HG03108 (cell line): ENCODE measurements around the gene POU3F3.

Source experiments
- ATAC-seq: cut with Tn5 transposase; IDR thresholded peaks from one replicate; pipeline ENCODE4 v1.9.1; 2021; ENCODE audit warnings: moderate library complexity; ENCODE audit not compliant: unreplicated experiment

The POU3F3 gene

DNA sequence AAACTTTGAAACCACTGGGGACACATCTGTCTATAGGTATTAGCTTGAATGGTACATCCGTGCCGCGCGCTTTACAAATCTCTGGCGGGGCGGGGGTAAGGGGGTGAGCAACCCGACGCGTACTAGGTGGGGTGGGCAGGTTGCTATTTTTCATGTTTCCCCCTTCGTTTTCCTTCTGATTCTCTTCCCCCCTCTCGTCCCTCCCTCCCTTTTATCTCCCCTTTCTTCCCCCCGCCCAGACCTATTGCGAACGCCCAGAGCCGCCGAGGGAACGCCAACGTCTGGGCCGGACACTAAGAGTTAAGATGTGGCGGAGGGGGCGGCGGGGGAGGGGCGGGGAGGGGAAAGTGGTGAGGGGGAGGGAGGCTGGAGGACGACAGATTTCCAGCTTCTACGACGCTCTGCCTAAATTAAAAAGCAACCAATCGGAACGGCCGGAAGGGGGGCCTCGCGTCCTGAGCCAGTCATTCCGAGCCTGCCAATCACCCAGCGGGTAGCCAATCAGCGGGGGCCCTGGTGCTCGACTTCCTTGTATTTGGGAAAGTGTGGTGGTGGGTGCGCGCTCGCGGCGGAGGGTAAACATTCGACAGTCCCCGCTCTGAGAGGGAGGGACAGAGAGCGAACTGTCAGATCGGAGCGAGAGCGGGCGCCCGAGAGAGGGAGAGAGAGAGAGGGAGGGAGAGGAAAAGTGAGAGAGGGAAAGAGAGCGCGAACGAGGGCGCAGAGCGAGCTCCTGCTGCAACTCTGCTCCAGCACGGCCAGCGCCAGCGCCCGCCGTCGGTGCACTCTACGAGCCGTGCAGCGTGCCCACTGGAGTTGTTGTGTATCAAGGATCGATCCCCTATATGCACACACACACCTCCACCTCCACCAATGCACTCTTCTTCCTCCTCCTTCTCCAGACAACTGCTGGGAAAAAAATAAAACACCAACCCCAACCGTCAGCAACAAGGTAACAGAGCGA lies at the start of gene POU3F3:
Gene POU3F3, plus strand, starts transcription at position 582 of the 964 bp plus-strand sequence. CDS start 1,396 bp downstream, outside the sequence.
- ATAC-seq = no peak

DNA sequence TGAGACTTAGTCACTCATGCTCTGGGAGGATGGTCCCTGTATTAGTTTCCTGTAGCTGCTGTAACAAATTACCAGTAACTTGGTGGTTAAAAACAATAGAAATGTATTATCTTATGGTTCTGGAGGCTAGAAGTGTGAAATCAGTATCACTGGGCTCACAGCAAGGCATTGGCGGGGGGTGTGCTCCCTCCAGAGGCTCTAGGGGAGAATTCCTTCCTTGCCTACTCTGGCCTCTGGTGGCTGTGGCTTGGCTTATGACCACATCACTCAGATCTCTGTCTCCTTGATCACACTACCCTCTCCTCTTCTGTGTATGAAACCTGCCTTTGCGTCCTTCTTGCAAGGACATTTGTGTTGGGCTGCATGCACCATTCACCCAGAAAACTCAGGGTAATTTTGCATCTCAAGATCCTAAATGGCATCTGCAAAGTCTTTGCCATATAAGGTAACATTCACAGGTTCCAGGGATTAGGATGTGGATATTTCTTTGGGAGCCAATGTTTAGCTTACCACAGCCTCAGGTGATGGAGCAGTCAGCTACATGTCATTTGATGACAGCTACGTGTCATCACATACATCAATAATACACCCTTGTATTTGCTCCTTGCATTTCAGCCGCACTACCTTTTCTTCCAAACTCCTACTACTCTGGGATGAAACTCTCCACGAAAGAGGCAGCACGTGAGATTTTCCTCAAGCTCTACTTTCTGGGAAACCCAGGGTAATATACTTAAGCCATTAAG lies 49.6 kb upstream of the POU3F3 start:
- no peak for ATAC-seq

GRCh38 chr2:104812286-104812685 lies 41.6 kb upstream of the POU3F3 start:
- no peak for ATAC-seq

DNA sequence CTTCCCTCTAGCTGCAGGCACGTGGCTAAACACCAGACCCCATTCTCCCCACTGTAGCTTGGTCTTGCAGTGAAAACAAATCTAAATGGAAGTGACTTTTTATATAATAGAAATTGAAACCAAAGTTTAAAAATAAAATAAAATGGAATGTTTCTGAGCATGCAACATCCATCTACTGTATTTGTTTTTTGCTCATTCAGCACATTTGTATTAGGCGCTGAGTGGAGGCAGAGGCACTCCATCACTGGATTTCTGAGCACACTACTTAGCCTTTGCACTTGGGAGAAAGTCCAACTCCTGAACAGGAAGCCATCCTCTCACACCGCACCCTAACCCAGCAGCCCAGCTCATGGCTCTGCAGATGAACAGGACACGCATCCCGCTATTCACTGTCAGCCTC lies 37.8 kb upstream of the POU3F3 start:
- no peak for ATAC-seq

- ATAC-seq = no peak
Measured at GRCh38 chr2:104818264-104818663, 35.7 kb upstream of the POU3F3 start.

DNA sequence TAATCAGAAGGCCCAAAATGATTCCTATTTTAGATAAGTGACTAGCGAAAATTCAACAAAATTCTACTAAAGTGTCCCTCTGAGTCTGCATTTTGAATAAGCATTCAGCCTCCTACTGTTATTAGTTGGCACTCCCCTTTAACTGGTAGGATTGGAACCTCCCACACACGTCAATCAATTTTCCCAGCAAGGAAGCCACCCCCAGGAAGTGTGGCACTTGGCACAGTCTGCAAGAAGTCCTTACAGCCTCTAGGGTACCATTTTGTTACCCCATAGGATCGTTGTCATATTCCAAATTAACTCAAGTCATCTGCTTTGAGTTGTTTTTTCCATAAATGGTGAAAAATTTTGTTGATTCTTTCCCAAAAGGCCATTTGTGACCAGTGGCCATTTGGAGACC lies 33.8 kb upstream of the POU3F3 start:
- ATAC-seq = no peak

DNA sequence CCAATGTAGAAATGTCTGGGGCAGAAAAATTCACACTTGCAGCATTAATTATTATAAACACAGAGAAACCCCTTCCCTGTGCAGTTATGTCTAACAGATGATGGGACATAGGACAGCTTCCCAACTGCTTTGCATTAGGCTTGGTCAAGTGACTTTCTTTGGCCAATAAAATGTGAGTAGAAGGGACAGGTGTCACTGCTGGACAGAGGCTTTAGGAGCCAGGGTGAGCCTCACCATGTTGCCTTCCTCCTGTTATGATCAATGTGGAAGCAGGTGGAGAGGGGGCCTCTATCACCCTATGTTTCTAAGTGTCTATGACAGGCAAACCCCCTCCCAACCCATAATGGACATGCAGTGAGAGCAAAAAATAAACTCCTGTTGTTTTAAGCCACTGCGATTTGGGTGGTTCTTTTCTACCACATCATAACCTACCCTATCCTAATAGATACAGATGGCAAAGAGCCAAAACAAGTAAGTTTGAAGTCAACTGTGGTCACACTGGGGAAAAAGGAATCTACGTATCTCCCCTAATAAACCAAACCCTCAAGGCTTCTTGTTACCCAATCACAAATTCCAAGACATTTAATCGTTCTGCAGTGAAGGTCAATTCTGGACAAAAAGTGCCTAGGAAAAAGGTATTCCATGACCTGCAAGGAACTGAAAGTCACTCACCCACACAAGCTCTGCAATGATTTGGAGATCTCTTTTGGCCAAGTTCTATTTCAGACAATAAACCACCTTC lies 28.6 kb upstream of the POU3F3 start:
- no peak for ATAC-seq

- ATAC-seq = no peak
Measured at GRCh38 chr2:104826016-104826415, 27.9 kb upstream of the POU3F3 start.

DNA sequence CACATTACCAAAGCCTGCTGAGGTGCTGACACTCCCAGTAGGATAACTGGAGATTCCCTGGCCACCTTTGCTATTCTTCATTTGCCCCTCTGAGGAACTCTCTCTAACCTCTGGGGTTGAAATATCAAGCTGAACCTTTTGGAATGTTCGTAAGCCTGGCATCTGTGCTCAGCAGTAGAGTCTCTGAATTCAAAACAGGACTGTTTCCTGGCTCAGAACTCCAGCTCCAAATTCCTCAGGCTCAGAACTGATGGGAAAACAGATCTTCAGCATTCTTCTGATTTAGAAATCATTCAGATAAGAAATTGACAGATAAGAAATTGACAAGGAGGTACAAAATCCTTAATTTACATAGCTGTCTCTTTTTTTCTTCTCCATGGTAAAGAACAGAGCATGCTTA lies 22.2 kb upstream of the POU3F3 start:
- no peak for ATAC-seq

DNA sequence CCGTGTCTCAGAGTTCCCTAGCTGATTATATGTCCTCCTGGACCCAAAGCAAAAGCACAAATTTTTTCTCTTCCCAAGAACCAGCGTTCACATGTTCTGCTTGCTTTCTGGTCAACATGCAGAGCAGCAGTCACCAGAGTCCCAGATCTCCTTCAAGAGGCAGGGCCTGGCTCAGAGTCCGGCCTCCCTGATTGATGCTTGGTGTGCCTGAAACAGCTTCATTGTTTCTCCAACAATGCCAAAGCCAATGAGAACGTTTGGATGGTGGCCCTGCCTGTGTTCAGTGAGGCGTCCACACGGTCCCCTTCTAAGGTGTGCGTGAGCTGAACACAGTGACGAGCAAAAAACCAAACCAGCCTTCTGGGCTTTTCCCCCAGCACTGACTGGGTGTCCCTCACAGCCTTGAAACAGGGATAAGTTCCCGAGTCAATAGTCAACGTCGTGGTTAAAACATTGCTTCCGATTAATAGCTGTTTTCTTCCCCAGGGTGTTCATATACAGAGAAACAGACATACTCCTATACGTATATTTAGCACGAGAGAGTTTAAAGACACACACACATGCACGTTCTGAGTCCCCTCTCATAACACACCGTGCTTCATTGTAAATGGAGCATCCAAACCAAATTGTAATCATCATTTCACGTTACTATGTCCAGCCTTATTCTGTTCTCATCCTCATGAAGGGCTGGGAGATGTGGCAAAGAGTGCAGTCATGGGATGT lies 19.3 kb upstream of the POU3F3 start:
- no peak for ATAC-seq

DNA sequence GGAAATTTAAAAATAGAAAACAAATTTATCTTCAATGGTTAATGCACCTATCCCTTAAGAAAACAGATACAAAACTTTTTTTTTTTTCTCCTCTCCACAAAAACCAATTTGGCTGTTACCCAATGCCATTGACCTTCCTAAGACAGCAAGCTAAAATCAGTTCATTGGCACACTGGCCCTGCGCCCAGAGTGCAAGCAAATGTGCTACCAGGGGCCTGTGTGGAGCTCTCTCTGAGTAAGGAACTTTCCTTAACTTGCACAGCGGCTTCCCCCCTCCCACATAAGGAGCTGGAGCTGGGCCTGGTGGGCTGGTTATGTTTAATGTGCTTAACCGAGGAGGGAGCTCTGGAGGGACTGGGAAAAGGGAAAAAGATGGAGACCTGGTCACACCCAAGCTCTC lies 17.6 kb upstream of the POU3F3 start:
- ATAC-seq = no peak

- no peak for ATAC-seq
Measured at GRCh38 chr2:104836841-104837240, 17.1 kb upstream of the POU3F3 start.

GRCh38 chr2:104840156-104840555 lies 13.8 kb upstream of the POU3F3 start:
- no peak for ATAC-seq

GRCh38 chr2:104840893-104841585 lies 12.9 kb upstream of the POU3F3 start:
- no peak for ATAC-seq

GRCh38 chr2:104841744-104842143 lies 12.2 kb upstream of the POU3F3 start:
- no peak for ATAC-seq

DNA sequence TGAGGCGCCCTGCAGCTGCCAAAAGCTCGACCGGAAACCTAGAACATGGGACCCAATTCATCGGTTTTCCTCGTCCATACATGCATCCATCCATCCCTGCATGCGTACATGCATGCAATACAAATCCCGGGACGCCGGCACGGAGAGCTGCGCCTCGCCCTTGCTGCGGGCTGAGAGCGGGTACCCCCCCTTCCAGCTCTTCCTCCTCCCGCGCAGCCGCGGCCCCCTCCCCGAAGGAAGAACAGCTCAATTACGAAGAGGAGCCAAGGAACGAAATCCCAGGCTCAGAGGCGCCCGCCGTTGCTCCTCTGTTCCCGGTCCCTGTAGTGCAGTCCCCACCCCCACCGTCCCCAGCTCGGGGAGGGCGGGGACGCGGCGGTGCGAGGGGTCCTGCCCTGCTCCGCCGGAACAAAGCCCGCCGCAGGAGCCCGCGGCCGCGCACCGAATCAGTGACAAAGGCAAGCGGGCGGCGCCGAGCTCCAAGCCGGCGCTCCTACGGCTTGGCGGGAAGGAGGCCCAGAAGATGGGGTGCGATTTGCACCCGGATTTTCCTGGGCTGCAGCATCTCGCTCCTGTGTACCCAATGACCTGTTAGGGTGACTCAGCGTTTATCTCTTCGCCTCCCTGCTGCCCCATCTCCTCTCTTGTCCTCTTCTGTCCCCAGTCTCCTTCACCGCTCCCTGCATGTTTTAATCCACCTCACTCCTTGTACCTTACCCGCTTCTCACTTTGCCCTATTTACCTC lies 8.9 kb upstream of the POU3F3 start:
- ATAC-seq = no peak

DNA sequence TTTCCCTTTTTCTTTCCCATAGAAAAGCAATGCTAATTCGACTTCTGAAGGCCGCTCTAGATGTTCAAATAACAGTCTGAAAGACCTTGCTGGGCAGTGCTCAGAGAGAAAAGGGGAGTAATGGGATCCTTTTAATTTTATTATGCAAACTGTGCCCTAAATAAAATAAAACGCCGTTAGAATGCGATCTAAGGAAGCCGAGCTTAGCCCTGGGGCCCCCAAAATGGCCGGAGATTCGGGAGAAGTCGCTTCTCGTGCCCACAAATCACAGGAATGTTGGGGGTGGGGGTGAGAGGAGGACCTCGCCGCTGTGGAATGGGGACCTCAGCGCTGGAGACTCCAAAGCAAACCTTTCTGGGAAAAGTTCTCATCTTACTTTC lies 8.4 kb upstream of the POU3F3 start:
- no peak for ATAC-seq

GRCh38 chr2:104845946-104846785 lies 7.7 kb upstream of the POU3F3 start:
- no peak for ATAC-seq
